Naive thymus-derived CD4-positive, alpha-beta T cell (primary cell): ENCODE data around the gene LIN7B. TPM values are rescaled to one million over a fixed set of nuclear protein-coding genes. Genes with fewer than 3 reads are reported as not detected.

Experiments used
- polyA plus RNA-seq, 2 donors: library from polyadenylated mRNA; unstranded; fragments of 300-500 nt; fragmentation: Illumina TruSeq; gene quantifications; one replicate each; pipeline ENCODE4 v1.2.3, GENCODE V29; 2021
- total RNA-seq, 6 experiments: library from RNA in 5 of 6; stranded (reverse) in 5 of 6; gene quantifications; 1 replicate in 5 of 6; 2 replicates in 1 of 6; pipeline ENCODE4 v1.2.3 and lab custom pipeline; 2021 to 2026

The LIN7B gene
- total and polyA plus RNA-seq, 7 experiments from 2014 or later: 3.7 to 21.7 (median 10.3) TPM

Other genes starting within 250 kb of the LIN7B start
- 1 to 10 TPM; 2.1 to 7.4 (median 4.0) TPM for gene PLEKHA4, start 245.8 kb upstream of the LIN7B start, total RNA-seq
- gene PLEKHA4, start 245.8 kb upstream of the LIN7B start, polyA plus RNA-seq: 1 to 10 TPM; 2.6 to 5.6 TPM
- gene PPP1R15A, start 241.9 kb upstream of the LIN7B start, total RNA-seq: 1,000 to 10,000 TPM in 1 of 5 experiments, 100 to 1,000 TPM in 1, 10 to 100 TPM in 3; 31.5 to 1,030 (median 71.9) TPM
- 10 to 100 TPM; 23.0 to 29.8 TPM for gene PPP1R15A, start 241.9 kb upstream of the LIN7B start, polyA plus RNA-seq
- gene TULP2, start 215.6 kb upstream of the LIN7B start, total RNA-seq: not detected
- gene TULP2, start 215.6 kb upstream of the LIN7B start, polyA plus RNA-seq: not detected
- 100 to 1,000 TPM; 128 to 252 (median 142) TPM for gene NUCB1, start 214.1 kb upstream of the LIN7B start, total RNA-seq
- 100 to 1,000 TPM in 1 of 2 donors, 10 to 100 TPM in 1; 70.5 to 150 TPM for gene NUCB1, start 214.1 kb upstream of the LIN7B start, polyA plus RNA-seq
- gene DHDH, start 180.7 kb upstream of the LIN7B start, total RNA-seq: 1 to 10 TPM; 1.1 to 1.7 (median 1.3) TPM
- 1 to 10 TPM; 1.0 to 2.7 TPM for gene DHDH, start 180.7 kb upstream of the LIN7B start, polyA plus RNA-seq
- gene BAX, start 159.5 kb upstream of the LIN7B start, total RNA-seq: 100 to 1,000 TPM in 3 of 5 experiments, 10 to 100 TPM in 2; 78.7 to 355 (median 122) TPM
- 10 to 100 TPM; 49.1 to 66.3 TPM for gene BAX, start 159.5 kb upstream of the LIN7B start, polyA plus RNA-seq
- 1,000 to 10,000 TPM in 4 of 5 experiments, 100 to 1,000 TPM in 1; 888 to 1,929 (median 1,286) TPM for gene FTL, start 149.1 kb upstream of the LIN7B start, total RNA-seq
- gene FTL, start 149.1 kb upstream of the LIN7B start, polyA plus RNA-seq: 1,000 to 10,000 TPM; 3,820 to 4,967 TPM
- gene GYS1, start 121.1 kb upstream of the LIN7B start, total RNA-seq: 10 to 100 TPM; 27.3 to 82.3 (median 50.7) TPM
- gene GYS1, start 121.1 kb upstream of the LIN7B start, polyA plus RNA-seq: 10 to 100 TPM; 22.6 to 40.3 TPM
- 10 to 100 TPM; 23.4 to 94.0 (median 24.1) TPM for gene RUVBL2, start 120.5 kb upstream of the LIN7B start, total RNA-seq
- 10 to 100 TPM; 58.7 to 72.9 TPM for gene RUVBL2, start 120.5 kb upstream of the LIN7B start, polyA plus RNA-seq
- gene LHB, start 97.3 kb upstream of the LIN7B start, total RNA-seq: not detected
- gene LHB, start 97.3 kb upstream of the LIN7B start, polyA plus RNA-seq: not detected
- not detected for gene CGB3, start 90.0 kb upstream of the LIN7B start, total RNA-seq
- not detected for gene CGB3, start 90.0 kb upstream of the LIN7B start, polyA plus RNA-seq
- gene CGB2, start 82.5 kb upstream of the LIN7B start, total RNA-seq: not detected
- gene CGB2, start 82.5 kb upstream of the LIN7B start, polyA plus RNA-seq: not detected
- not detected for gene CGB1, start 77.5 kb upstream of the LIN7B start, total RNA-seq
- gene CGB1, start 77.5 kb upstream of the LIN7B start, polyA plus RNA-seq: not detected
- gene CGB5, start 70.5 kb upstream of the LIN7B start, total RNA-seq: not detected
- not detected for gene CGB5, start 70.5 kb upstream of the LIN7B start, polyA plus RNA-seq
- not detected for gene CGB8, start 65.3 kb upstream of the LIN7B start, total RNA-seq
- gene CGB8, start 65.3 kb upstream of the LIN7B start, polyA plus RNA-seq: not detected
- gene CGB7, start 56.6 kb upstream of the LIN7B start, total RNA-seq: not detected
- not detected for gene CGB7, start 56.6 kb upstream of the LIN7B start, polyA plus RNA-seq
- gene NTF4, start 49.6 kb upstream of the LIN7B start, total RNA-seq: not detected
- not detected for gene NTF4, start 49.6 kb upstream of the LIN7B start, polyA plus RNA-seq
- not detected for gene KCNA7, start 41.7 kb upstream of the LIN7B start, total RNA-seq
- gene KCNA7, start 41.7 kb upstream of the LIN7B start, polyA plus RNA-seq: not detected
- 100 to 1,000 TPM; 243 to 837 (median 449) TPM for gene SNRNP70, start 28.9 kb upstream of the LIN7B start, total RNA-seq
- 10 to 100 TPM; 48.0 to 63.1 TPM for gene SNRNP70, start 28.9 kb upstream of the LIN7B start, polyA plus RNA-seq
- 1 to 10 TPM; 1.3 to 2.8 (median 2.2) TPM for gene C19orf73, start 4.8 kb downstream of the LIN7B start, total RNA-seq
- gene C19orf73, start 4.8 kb downstream of the LIN7B start, polyA plus RNA-seq: 1 to 10 TPM; 4.3 to 4.8 TPM
- gene PPFIA3, start 5.2 kb downstream of the LIN7B start, total RNA-seq: 1 to 10 TPM; 2.2 to 4.9 (median 3.3) TPM
- under 1 TPM; 0.15 to 0.54 TPM for gene PPFIA3, start 5.2 kb downstream of the LIN7B start, polyA plus RNA-seq
- not detected for gene HRC, start 41.0 kb downstream of the LIN7B start, total RNA-seq
- gene HRC, start 41.0 kb downstream of the LIN7B start, polyA plus RNA-seq: not detected
- 1 to 10 TPM in 1 of 5 experiments, under 1 TPM in 3, not detected in 1; 0.72 to 3.2 (median 0.85) TPM for gene TRPM4, start 43.4 kb downstream of the LIN7B start, total RNA-seq
- under 1 TPM in 1 of 2 donors, not detected in 1; 0.13 TPM for gene TRPM4, start 43.4 kb downstream of the LIN7B start, polyA plus RNA-seq
- 1 to 10 TPM; 3.6 to 6.1 (median 5.3) TPM for gene SLC6A16, start 210.8 kb downstream of the LIN7B start, total RNA-seq
- 1 to 10 TPM; 1.6 to 3.3 TPM for gene SLC6A16, start 210.8 kb downstream of the LIN7B start, polyA plus RNA-seq
- gene CD37, start 221.0 kb downstream of the LIN7B start, total RNA-seq: 100 to 1,000 TPM; 269 to 416 (median 345) TPM
- gene CD37, start 221.0 kb downstream of the LIN7B start, polyA plus RNA-seq: 100 to 1,000 TPM; 192 to 226 TPM
- under 1 TPM in 1 of 5 experiments, not detected in 4; 0.29 TPM for gene TEAD2, start 248.0 kb downstream of the LIN7B start, total RNA-seq
- not detected for gene TEAD2, start 248.0 kb downstream of the LIN7B start, polyA plus RNA-seq
- not detected for gene DKKL1, start 249.5 kb downstream of the LIN7B start, total RNA-seq
- gene DKKL1, start 249.5 kb downstream of the LIN7B start, polyA plus RNA-seq: not detected